HS-5 (cell line): ENCODE measurements around the gene ALCAM.

Experiments
- DNase-seq: peaks from one replicate; pipeline ENCODE4 v3.0.0-alpha.2; 2012; ENCODE audit warnings: low read depth

Gene ALCAM

DNA sequence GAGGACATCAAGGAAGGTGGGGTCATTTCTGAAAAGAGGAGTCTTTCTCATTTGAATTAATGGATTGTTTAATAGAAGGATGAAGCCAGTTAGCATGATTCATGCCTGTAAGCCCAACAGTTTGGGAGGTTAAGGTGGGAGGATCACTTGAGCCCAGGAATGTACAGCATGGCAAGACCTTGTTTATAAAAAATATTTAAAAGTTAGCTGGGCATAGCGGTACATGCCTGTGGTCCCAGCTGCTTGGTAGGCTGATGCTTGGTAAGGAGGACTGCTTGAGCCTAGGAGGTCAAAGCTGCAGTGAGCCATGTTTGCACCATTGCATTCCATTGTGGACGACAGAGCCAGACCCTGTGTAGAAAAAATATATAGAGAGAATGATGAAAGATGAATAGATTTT, 165.5 kb downstream of the ALCAM start:
- DNase-seq, result no peak

GRCh38 chr3:105533960-105534359, 167.3 kb downstream of the ALCAM start:
- no peak for DNase-seq

GRCh38 chr3:105534491-105534890, 167.8 kb downstream of the ALCAM start:
- no peak for DNase-seq

DNA sequence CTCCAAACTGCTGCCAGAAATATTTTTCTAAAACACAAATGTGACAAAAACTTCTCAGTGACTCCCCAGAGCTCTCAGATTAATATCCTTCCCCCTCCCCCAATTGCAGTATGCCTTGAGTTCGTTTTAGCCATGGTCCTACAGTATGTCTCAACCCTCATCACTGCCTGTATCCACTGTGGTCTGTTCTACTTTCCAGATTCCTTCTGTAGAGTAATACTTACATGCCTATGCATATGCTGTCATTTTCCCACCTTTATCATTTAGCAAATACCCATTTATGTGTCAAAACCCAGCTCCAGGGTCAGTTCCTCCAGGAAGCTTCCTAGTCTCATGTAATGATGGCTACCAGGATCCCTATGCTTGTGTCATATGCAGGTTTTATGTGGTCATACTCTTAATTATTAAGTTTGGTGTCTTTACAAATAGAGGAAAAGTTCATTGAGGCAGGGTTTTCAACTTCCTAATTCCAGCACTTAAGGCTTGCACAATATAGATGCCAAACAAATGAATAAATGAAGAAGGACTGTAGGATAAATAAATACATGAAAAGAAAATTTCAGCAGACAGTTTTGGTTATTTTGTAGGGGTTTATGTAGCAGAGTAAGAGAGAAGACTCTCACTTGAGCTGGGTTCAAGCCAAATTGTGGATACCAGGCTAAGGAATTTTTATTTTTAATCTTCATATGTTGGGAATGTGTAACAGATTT, 170.8 kb downstream of the ALCAM start:
- no peak for DNase-seq

DNA sequence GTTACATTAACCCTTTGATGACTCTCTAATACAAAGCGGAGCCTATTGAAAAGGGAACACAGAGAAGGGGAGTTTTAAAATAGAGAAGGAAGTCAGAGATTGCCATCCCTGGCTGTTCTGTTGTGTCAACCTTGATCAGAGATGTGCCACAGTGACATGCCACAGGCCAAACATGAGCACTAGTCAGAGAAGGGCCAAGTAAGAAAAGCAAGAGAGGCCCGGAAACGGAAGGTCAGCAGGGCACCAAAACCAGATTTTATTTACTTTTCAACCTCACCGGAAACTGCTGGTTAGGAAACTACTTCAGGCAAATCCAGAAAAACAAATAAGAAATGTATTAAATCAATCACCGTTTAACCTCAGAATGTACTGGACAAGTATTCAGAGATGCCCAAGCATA, 171.8 kb downstream of the ALCAM start:
- no peak for DNase-seq

DNA sequence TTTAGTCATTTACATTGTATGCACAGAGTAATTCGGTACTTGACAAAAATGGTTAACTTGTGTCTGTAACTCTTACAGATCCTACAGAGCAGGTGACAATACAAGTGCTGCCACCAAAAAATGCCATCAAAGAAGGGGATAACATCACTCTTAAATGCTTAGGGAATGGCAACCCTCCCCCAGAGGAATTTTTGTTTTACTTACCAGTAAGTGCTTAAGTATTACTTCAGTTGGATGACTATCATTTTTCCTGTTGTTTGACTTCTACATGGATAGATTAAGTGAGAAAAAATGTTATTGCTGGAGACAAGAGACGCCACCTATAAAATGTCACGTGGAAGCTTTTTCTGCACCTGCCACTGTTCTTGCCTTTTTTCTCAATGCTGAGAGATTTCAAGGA, 173.2 kb downstream of the ALCAM start:
- no peak for DNase-seq

DNA sequence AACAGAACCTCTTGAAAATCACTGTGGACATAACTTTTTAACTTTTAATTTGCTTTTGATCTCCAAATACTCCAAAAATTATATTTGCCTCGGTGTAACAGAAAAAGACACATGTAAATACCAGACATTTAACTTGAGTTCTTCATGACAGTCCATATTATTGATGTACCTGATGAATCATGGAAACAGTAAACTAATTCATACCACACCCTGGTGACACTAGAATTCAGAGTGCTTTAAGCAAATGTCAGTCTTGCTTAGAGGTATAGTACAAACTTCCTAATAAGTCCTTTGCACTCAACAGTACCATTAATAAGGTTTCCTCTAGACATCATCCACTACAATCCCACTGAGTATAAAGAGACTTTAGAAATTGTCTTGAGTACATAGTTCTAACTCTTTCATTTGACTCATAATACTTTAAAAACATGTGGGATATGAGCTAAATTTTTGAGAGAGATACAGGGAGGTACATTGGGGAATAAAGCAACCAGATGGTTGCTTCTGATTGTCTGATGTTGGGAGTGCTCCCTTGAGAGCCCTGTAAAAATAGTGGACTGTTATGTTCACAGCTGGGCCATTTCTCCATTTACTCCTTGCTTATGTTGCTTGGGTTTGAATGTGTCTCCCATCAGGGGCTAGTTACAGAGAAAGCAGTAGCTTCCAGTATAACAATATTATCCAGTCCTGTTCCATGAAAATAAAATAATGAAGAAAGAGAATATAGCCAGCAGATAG, 175.7 kb downstream of the ALCAM start:
- no peak for DNase-seq

- DNase-seq, result no peak
Measured at GRCh38 chr3:105545051-105545450, 178.3 kb downstream of the ALCAM start.

DNA sequence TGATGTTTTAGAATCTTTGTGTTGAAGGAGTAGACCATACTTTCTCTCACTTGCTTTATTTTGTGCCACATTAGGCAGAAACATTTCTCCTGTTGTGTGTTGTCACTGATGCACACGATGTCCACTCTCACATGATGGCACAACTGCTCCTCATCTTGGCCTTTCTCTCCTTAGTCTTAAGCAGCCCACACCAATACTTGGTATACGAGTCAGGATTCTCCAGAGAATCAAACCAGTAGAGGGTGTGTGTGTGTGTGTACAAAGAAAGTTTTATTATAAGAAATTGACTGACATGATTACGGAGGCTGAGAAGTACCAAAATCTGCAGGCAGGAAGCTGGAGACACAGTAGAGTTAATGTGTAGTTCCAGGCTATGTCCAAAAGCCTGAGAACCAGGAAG, 187.1 kb downstream of the ALCAM start:
- no peak for DNase-seq

GRCh38 chr3:105555206-105555605, 188.5 kb downstream of the ALCAM start:
- no peak for DNase-seq

DNA sequence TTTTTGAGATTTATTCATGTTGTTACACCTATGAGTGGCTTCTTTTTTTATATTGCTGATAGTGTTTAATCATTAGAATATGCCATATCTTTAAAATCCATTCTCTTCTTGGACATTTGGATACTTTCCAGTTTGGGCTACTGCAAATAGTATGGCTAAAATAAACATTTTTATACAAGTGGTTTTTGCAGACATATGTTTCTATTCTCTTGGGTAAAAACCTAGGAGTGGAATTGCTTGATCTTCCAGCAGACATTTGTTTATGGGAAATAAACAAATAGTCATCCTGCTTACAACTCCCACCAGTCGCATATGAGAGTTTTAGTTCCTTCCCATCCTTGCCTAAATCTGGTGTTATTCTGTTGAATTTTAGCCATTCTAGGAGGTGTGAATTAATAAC, 193.1 kb downstream of the ALCAM start:
- DNase-seq, result no peak

DNA sequence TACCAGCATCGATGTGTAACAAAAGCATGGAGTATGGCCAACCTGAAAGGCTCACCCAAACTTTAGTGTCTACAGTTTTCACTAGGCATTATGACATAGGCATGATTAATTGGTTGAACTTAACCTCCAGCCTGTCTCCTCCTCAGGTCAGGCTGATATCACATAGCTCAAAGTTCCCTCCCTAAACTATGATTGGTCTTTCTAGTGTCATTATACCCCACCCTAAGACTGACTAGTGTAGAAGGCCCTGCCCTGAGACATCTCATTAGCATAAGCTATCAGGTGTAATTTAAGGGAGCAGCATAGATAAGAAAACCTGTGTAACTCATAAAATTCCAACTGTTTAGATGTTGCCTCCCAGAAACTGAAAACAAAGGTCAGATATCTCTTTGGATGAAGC, 195.2 kb downstream of the ALCAM start:
- no peak for DNase-seq

- no peak for DNase-seq
Measured at GRCh38 chr3:105564546-105565288, 198.0 kb downstream of the ALCAM start.

- no peak for DNase-seq
Measured at GRCh38 chr3:105571005-105571404, 204.3 kb downstream of the ALCAM start.

GRCh38 chr3:105572501-105572900, 205.8 kb downstream of the ALCAM start:
- DNase-seq, result no peak

GRCh38 chr3:105579439-105579838, 212.7 kb downstream of the ALCAM start:
- DNase-seq, result no peak

GRCh38 chr3:105580296-105580965, 213.7 kb downstream of the ALCAM start:
- no peak for DNase-seq

GRCh38 chr3:105582015-105582414, 215.3 kb downstream of the ALCAM start:
- DNase-seq, result no peak

DNA sequence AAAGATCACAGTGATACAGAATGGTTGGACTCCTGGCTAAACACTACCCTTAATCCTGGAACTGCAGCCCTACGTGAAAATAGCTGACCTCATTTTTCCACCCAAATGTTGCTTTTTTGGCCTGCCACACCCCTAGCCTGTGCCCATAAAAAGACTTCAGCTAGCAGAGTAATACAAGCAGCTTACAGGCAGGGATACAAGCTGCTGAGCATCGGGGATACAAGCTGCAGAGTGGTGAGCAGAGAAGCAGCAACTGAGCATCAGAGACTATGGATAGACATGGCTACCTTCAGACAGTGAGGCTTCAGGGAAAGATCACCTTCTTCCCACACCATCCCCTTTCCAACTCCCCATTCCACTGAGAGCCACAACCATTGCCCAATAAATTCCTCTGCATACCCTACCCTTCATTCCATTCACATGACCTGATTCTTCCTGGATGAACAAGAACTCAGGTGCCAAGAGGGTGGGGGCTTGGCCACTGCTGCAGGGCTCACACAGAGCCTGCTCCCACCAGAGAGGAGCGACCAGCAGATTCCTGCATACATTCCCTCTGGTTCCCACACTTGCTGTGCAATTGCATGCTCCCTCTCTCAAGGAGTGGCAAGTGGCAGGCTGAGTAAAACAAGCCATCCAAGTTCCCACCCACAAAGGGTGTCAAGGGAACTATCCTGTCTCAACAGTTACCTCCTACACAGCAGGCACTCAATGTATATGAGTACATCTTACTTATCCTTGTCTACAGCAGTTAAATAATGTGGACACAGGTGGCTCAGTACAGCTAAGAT, 217.5 kb downstream of the ALCAM start:
- DNase-seq, result no peak

- no peak for DNase-seq
Measured at GRCh38 chr3:105593315-105593714, 226.6 kb downstream of the ALCAM start.

DNA sequence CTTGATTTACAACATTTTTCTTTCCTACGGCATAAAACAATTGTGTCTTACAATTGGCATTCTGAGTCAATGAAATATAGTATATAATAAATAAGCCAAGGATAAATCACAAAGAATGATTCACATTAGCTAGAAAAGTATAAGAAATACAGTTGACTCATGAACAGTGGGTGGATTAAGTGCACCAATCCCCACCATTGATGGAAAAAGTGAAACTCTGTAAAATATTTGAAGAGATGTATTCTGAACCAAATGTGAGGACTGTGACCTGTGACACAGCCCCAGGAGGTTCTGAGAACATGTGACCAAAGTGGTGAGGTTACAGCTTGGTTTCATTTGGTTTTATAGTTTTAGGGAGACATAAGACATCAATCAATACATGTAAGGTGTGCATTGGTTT, 227.5 kb downstream of the ALCAM start:
- peak; percentile 43 for DNase-seq
